ENCODE results near the gene ZNF175. TPM values are rescaled to one million over a fixed set of nuclear protein-coding genes. Genes with fewer than 3 reads are reported as not detected.
A peak's percentile ranks its signal among the peaks of the same experiment; 100 is the strongest.

The ZNF175 gene
- polyA plus RNA-seq, 2 of the 4 experiments (the other 2 are of a cell fraction): 3.3 to 6.4 TPM

DNA sequence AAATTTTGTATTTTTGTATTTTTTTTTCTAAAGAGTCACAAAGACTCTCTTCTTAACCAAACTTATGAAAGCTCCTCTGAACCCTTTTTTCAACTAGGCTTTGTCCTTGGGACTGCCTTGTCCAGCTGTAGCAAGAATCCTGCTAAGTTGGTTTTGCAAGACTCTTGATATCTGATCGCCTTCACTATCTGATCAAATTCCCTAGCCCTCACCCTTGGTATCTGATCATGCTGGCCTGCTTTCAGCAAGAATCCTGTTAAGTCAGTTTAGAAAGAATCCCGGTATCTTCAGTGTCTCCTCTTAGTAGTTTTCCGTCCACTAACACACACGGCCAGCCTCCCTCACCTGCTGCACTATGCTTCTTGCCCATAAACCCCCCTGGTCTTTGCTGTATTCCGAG is 61.0 kb downstream of the ZNF175 start:
- DNase-seq (ENCODE audit: low read depth in 1 of 2, low spot score in 1 of 2) (no peak), FAIRE-seq (no peak), ATAC-seq (no peak)
- Histone ChIP-seq H3K9me3 (peaks cover 18% of the 10 kb centered on the region), H3K4me1 (no peaks in the 10 kb centered on the region), H3K4me2 (no peak overlapping the region), H3K4me3 (no peak overlapping the region), H3K27ac (no peak overlapping the region)
- 2% methylated on average over 5 of the region's 5 CpGs for WGBS (ENCODE audit: missing lambda C conversion rate)
- CTCF ChIA-PET: interaction anchor here (1.6 kb wide), 1 partner anchor 9 kb away, joined by 4 read pairs; no protein-coding TSS in a partner anchor
- no peak for TF ChIP-seq BHLHE40 (IDR thresholded peaks at IDR 0.05; ENCODE audit: low read depth, low read length)
- TF ChIP-seq ZC3H11A (IDR thresholded peaks at IDR 0.05): no peak
- TF ChIP-seq CBX2 (IDR thresholded peaks at IDR 0.05; ENCODE audit: borderline replicate concordance, low read depth): no peak
- TF ChIP-seq JUN (IDR thresholded peaks at IDR 0.05): no peak
- TF ChIP-seq, protein P1, sequence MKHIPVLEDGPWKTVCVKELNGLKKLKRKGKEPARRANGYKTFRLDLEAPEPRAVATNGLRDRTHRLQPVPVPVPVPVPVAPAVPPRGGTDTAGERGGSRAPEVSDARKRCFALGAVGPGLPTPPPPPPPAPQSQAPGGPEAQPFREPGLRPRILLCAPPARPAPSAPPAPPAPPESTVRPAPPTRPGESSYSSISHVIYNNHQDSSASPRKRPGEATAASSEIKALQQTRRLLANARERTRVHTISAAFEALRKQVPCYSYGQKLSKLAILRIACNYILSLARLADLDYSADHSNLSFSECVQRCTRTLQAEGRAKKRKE (CRISPR knock-in tag; IDR thresholded peaks at IDR 0.05; ENCODE audit: low read depth): no peak
- POLR2A ChIA-PET: no interaction called here

DNA sequence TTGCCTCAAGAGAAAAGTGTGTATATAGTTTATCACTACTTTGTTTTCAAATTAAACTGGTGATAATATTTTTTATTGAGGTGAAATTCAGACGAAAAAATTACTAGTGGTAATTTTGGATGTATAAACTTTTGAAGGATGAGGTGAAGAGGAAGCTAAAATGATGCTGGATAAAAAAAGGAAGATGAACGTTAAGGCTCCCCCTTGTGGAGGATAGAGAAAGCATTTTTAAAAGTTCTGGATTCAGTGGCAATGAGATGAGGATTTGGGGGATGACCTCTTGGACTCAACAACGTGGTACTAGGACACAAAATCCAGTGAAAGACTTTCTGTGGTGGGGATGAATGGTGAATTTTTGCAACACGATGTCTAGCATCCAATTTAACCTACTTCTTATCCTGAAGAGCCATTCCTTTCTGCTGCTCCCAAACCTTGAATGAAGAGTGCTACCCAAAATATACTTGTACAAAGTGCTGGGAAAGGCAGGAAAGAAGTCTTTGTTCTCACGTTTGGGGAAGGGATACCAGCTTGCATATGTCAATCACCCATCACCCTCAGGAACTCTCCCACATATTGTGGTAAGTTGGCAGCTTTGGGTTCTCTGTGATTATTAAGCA is 66.4 kb downstream of the ZNF175 start:
- Histone ChIP-seq H3K4me3 (no peak overlapping the region), H3K4me2 (no peak overlapping the region), H3K4me1 (no peaks in the 10 kb centered on the region), H3K9me3 (peaks cover 24% of the 10 kb centered on the region), H3K27ac (no peak overlapping the region)
- 1% methylated on average over 5 of the region's 5 CpGs for WGBS (ENCODE audit: missing lambda C conversion rate)
- POLR2A ChIA-PET: no interaction called here
- TF ChIP-seq HOXB5 (CRISPR knock-in tag; IDR thresholded peaks at IDR 0.05): no peak
- TF ChIP-seq, protein P2, sequence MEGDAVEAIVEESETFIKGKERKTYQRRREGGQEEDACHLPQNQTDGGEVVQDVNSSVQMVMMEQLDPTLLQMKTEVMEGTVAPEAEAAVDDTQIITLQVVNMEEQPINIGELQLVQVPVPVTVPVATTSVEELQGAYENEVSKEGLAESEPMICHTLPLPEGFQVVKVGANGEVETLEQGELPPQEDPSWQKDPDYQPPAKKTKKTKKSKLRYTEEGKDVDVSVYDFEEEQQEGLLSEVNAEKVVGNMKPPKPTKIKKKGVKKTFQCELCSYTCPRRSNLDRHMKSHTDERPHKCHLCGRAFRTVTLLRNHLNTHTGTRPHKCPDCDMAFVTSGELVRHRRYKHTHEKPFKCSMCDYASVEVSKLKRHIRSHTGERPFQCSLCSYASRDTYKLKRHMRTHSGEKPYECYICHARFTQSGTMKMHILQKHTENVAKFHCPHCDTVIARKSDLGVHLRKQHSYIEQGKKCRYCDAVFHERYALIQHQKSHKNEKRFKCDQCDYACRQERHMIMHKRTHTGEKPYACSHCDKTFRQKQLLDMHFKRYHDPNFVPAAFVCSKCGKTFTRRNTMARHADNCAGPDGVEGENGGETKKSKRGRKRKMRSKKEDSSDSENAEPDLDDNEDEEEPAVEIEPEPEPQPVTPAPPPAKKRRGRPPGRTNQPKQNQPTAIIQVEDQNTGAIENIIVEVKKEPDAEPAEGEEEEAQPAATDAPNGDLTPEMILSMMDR (IDR thresholded peaks at IDR 0.05): peak; percentile 41
- TF ChIP-seq SMC3 (IDR thresholded peaks at IDR 0.05): peak; percentile 33; the same call in 2 of the 3 replicates
- no peak for TF ChIP-seq CBX8 (IDR thresholded peaks at IDR 0.05)
- no peak for TF ChIP-seq ZC3H11A (IDR thresholded peaks at IDR 0.05)
- TF ChIP-seq HOXB13 (CRISPR knock-in tag; IDR thresholded peaks at IDR 0.05; ENCODE audit: low read depth): no peak
- peak; percentile 27 to 44; a peak in 2 of 5 replicates for TF ChIP-seq RAD21 (conservative IDR thresholded peaks at IDR 0.05 in 1 of 2, IDR thresholded peaks at IDR 0.05 in 1 of 2)
- CTCF ChIA-PET: interaction anchor here (1.0 to 1.9 kb wide), 9 partner anchors 12 to 167 kb away, joined by 3 to 6 read pairs (median 3); no protein-coding TSS in a partner anchor
- DNase-seq (ENCODE audit: low read depth in 1 of 2, low spot score in 1 of 2) (peak; percentile 31), FAIRE-seq (no peak), ATAC-seq (no peak)

DNA sequence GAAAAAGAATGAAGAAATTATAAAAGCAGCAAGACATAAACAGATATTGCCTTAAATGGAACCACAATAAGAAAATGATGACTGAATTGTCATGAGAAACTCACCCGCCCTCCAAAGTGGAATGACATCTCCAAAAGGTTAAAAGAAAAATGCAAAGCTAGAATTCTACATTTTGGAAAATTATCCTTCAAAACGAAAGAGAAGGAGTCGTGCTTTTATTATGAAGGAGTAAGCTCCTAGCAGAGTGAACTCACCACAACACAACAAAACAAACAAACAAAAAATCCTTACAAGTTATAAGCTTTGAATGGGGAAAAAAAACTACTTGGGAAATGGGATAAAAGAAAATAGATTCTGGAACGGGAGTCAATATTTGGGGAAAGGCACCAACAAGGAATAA is 68.8 kb downstream of the ZNF175 start:
- TF ChIP-seq, protein P3, sequence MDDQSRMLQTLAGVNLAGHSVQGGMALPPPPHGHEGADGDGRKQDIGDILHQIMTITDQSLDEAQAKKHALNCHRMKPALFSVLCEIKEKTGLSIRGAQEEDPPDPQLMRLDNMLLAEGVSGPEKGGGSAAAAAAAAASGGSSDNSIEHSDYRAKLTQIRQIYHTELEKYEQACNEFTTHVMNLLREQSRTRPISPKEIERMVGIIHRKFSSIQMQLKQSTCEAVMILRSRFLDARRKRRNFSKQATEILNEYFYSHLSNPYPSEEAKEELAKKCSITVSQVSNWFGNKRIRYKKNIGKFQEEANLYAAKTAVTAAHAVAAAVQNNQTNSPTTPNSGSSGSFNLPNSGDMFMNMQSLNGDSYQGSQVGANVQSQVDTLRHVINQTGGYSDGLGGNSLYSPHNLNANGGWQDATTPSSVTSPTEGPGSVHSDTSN (IDR thresholded peaks at IDR 0.05): no peak
- peak; percentile 50; the same call in 1 of the 2 replicates for TF ChIP-seq RNF2 (IDR thresholded peaks at IDR 0.05; ENCODE audit: borderline replicate concordance, low read depth)
- no peak for TF ChIP-seq RAD21 (conservative IDR thresholded peaks at IDR 0.05 in 1 of 2, IDR thresholded peaks at IDR 0.05 in 1 of 2)
- Histone ChIP-seq H3K9me3 (peaks cover 24% of the 10 kb centered on the region), H3K4me3 (no peak overlapping the region), H3K4me1 (no peaks in the 10 kb centered on the region), H3K27ac (no peak overlapping the region), H3K4me2 (no peak overlapping the region)
- ATAC-seq (no peak), FAIRE-seq (no peak), DNase-seq (ENCODE audit: low read depth in 1 of 2, low spot score in 1 of 2) (no peak)
- ChIA-PET CTCF (no interaction called here), POLR2A (no interaction called here)
- WGBS (ENCODE audit: missing lambda C conversion rate): 2% methylated on average over 4 of the region's 4 CpGs

DNA sequence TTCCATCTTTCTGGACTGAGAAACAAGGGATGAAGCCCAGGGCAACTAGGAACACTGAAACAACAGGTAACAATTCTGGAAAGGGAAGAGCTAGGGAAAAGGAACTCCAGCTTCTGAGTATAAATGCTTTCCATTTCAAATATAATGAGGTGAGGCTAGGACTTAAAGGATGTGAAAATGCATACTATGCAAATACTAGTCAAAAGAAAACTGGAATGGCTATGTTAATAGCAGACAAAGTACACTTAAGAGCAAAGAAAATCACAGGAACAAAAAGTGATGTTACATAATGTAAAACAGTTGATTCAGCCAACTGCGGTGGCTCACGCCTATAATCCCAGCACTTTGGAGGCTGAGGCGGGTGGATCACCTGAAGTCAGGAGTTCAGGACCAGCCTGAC is 69.3 kb downstream of the ZNF175 start:
- ATAC-seq: no peak
- Histone ChIP-seq H3K27ac (no peak overlapping the region), H3K4me2 (no peak overlapping the region), H3K9me3 (peaks cover 20% of the 10 kb centered on the region), H3K4me1 (no peaks in the 10 kb centered on the region), H3K4me3 (no peak overlapping the region)
- TF ChIP-seq MAFK (IDR thresholded peaks at IDR 0.05; ENCODE audit: partially characterized antibody): peak; percentile 71
- TF ChIP-seq NPAS2 (CRISPR knock-in tag; IDR thresholded peaks at IDR 0.05; ENCODE audit: borderline replicate concordance): no peak
- no peak for TF ChIP-seq MYC (IDR thresholded peaks at IDR 0.05; ENCODE audit: borderline replicate concordance, low read length)
- no peak for TF ChIP-seq HOXB5 (CRISPR knock-in tag; IDR thresholded peaks at IDR 0.05)
- WGBS (ENCODE audit: missing lambda C conversion rate): 76% methylated on average over 3 of the region's 3 CpGs
- DNase-seq (ENCODE audit: low read depth in 1 of 2, low spot score in 1 of 2): no peak
- FAIRE-seq: no peak
- POLR2A ChIA-PET: no interaction called here
- CTCF ChIA-PET: interaction anchor here (1.0 kb wide), 1 partner anchor 17 kb away, joined by 3 read pairs; no protein-coding TSS in a partner anchor

All from A549 (cell line).